ENCODE measurements around the gene SERPINC1. TPM values are rescaled to one million over a fixed set of nuclear protein-coding genes. Genes with fewer than 3 reads are reported as not detected.
A peak's percentile ranks its signal among the peaks of the same experiment; 100 is the strongest.

SERPINC1 gene
- total and polyA plus RNA-seq, 2 of the 13 experiments (the other 11 are each of a cell fraction or from before 2014, with no cell fraction given): 142 to 205 TPM

GRCh38 chr1:173925306-173926242 lies 8.4 kb upstream of the SERPINC1 start (continued):
- TF ChIP-seq ZUFSP (CRISPR knock-in tag; IDR thresholded peaks at IDR 0.05; ENCODE audit: borderline replicate concordance) (no peak), HIVEP1 (CRISPR knock-in tag; IDR thresholded peaks at IDR 0.05) (no peak), HNRNPLL (IDR thresholded peaks at IDR 0.05; ENCODE audit: low read depth, low read length, poor library complexity, severe bottlenecking) (no peak), PLSCR1 (CRISPR knock-in tag; IDR thresholded peaks at IDR 0.05; ENCODE audit: borderline replicate concordance) (no peak), NFKBIZ (CRISPR knock-in tag; IDR thresholded peaks at IDR 0.05) (no peak), RBM22 (optimal IDR thresholded peaks at IDR 0.05; ENCODE audit: low read length) (no peak), DDIT3 (CRISPR knock-in tag; IDR thresholded peaks at IDR 0.05) (no peak), GLI4 (CRISPR knock-in tag; IDR thresholded peaks at IDR 0.05; ENCODE audit: borderline replicate concordance) (no peak), DNMT3B (CRISPR knock-in tag; conservative IDR thresholded peaks at IDR 0.05) (no peak), SOX13 (IDR thresholded peaks at IDR 0.05) (no peak), SOX13 (CRISPR knock-in tag; conservative IDR thresholded peaks at IDR 0.05 in 1 of 2, IDR thresholded peaks at IDR 0.05 in 1 of 2) (peak in 1 of 2 experiments; percentile 21; a peak in 1 of 4 replicates), ZNF12 (CRISPR knock-in tag; IDR thresholded peaks at IDR 0.05) (peak; percentile 43; the same call in 1 of the 2 replicates), IRF1 (CRISPR knock-in tag; IDR thresholded peaks at IDR 0.05; ENCODE audit: low read depth) (no peak), PAF1 (CRISPR knock-in tag; IDR thresholded peaks at IDR 0.05) (no peak), ZNF20 (CRISPR knock-in tag; IDR thresholded peaks at IDR 0.05) (no peak), GTF2F1 (IDR thresholded peaks at IDR 0.05; ENCODE audit: low read length) (no peak), NR1H2 (CRISPR knock-in tag; IDR thresholded peaks at IDR 0.05; ENCODE audit: borderline replicate concordance, low read depth) (no peak), HNF1A (IDR thresholded peaks at IDR 0.05; ENCODE audit: low read depth) (peak; percentile 90), HNF1A (CRISPR knock-in tag; IDR thresholded peaks at IDR 0.05; ENCODE audit: borderline replicate concordance) (peak; percentile 88; the same call in 1 of the 2 replicates)

Measured in HepG2 (cell line).